GM13977 (cell line): ENCODE measurements around the gene SRCAP.

Experiments
- DNase-seq: peaks from one replicate; pipeline ENCODE4 v3.0.0; 2012; ENCODE audit warnings: low spot score
- CTCF ChIP-seq: IDR thresholded peaks from 2 replicates; pipeline ENCODE4 v1.5.1; 2012; ENCODE audit warnings: mild to moderate bottlenecking, control low read depth; ENCODE audit not compliant: insufficient read depth; ENCODE audit errors: extremely low read depth, missing control alignments
- in situ Hi-C: fragments of 300-500 bp; cut with MboI; formaldehyde crosslinking; loops from one replicate; pipeline ENCODE4 v1.12.0; 2022; ENCODE audit warnings: low sequenced_read_pairs, low pct_unique_long_range_greater_than_20kb, mixed read lengths, inconsistent platforms; ENCODE audit not compliant: unreplicated experiment

SRCAP gene

GRCh38 chr16:30698816-30699614 is at the start of gene SRCAP:
Gene SRCAP (plus strand): TSS chr16:30699171. CDS start chr16:30700825, 1,654 bp downstream.
- in situ Hi-C loops: no loop called here
- DNase-seq: peak; percentile 95
- TF ChIP-seq CTCF: no peak

DNA sequence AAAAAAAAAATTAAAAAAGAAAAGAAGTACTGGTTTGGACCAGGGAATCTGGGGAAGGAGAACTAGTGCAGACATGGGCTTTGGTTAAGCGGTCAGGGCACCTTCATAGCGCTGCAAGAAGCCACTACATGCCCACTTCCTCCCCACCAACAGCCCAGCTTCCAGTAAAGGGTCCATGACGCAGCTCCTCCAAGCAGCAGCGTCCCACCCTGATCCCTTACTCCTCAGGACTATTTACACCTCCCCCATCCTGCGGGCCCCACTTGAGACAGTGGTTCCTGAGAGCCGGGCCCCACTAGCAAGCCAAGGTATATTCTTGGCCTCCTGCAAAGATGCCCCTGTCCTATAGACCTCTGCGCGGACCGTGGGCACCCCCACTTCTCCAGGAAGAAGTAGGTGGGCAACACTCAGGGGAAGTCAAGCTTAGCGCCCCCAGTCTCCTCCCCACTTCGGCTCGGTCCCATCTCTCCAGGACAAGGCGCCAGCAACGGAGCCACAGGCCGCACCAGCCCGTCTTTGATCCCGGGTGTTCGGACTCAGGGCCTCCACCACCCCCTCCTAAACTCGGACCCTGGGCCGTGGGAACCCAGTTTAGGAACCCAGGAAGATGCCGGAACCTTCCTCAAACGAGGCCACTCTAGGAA is 49.1 kb upstream of the SRCAP start:
- DNase-seq: no peak
- in situ Hi-C loops: loop anchor here (25.0 kb wide), 1 partner anchor 113 kb away; the partner anchor contains the start of genes ZNF747 and ZNF768
- no peak for TF ChIP-seq CTCF

DNA sequence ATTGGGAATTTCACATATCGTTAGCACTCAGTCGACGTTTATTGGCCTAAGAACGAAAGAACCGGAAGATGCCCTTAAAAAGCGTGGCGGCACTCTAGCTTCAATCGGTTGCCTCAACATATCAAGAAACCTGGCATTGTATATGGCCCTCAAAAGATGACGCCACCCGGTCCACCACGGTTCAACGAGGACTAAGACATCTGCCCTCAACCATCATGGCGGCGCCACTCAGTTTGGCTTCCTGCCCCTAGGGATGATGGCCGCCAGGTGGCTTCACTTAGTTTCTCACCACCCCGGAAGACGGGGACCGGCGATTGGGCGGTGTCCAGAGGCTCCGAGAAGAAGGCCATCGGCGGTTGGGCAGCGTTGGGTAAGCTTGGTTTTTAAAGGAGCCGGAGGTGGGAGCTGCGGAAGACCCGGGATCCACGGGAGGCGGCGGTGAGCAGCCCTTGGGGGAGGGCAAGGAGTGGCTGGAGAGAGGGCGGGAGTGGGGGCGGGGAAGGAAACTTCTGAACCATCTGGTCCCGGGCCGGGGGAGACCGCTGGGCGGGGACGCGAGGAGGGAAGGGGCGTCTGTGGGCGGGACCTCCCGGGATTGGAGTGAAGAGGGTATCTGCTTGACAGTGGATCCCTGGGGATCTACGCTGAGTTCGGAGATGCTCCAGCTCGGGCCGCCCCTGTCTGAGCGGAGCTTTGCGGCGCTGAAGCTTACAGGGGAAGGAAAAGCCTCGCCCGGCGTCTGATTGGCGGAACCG is 48.4 kb upstream of the SRCAP start, which contains the start of gene PRR14:
TSS of gene PRR14 (plus strand) at position 592 of the 755 bp plus-strand sequence. CDS start 686 bp downstream, outside the sequence.
- peak; percentile 95 for DNase-seq
- in situ Hi-C loops: no loop called here
- no peak for TF ChIP-seq CTCF

- TF ChIP-seq CTCF: peak; percentile 89
- in situ Hi-C loops: no loop called here
- peak; percentile 93 for DNase-seq
Measured at GRCh38 chr16:30651124-30652004, 47.6 kb upstream of the SRCAP start.

- in situ Hi-C loops: no loop called here
- TF ChIP-seq CTCF: no peak
- no peak for DNase-seq
Measured at GRCh38 chr16:30652005-30652296, 47.0 kb upstream of the SRCAP start.

- in situ Hi-C loops: no loop called here
- no peak for TF ChIP-seq CTCF
- DNase-seq: no peak
Measured at GRCh38 chr16:30652718-30653117, 46.3 kb upstream of the SRCAP start.
